Endothelial cell of umbilical vein (primary cell): ENCODE measurements around the gene NKIRAS1. TPM values are rescaled to one million over a fixed set of nuclear protein-coding genes. Genes with fewer than 3 reads are reported as not detected.
"Not testable (repeated sequence)": the region's sequence is repeated elsewhere in the genome, so short reads cannot be mapped to it uniquely, and the experiment has no call there.

Source experiments
- BruUV-seq: library from RNA; stranded (reverse); fragments of 400-500 nt; replicated peaks from 2 replicates; lab custom pipeline; 2021; lab: Mats Ljungman, UMichigan
- CTCF ChIA-PET: fragments of 300-600, 350-600 bp; sonication (Branson Sonifier 250); formaldehyde crosslinking; loops from one replicate; lab custom pipeline; 2021; ENCODE audit warnings: antibody characterized with exemption, inconsistent platforms; lab: Charles Lee
- POLR2A ChIA-PET: fragments of 300-600, 350-600 bp; sonication (Branson Sonifier 250); formaldehyde crosslinking; loops from one replicate; lab custom pipeline; 2021; ENCODE audit warnings: antibody characterized with exemption, inconsistent platforms; lab: Charles Lee
- DNase-seq: peaks from one replicate; pipeline ENCODE4 v3.0.0-alpha.2; 2011; ENCODE audit warnings: low read depth, low spot score
- FAIRE-seq: peaks from 2 replicates; lab custom pipeline; 2011; peaks lifted over from hg19 to GRCh38; lab: Jason Lieb, UNC
- H2AFZ ChIP-seq: 2 replicates; pipeline ENCODE4 v1.6.0; 2012; ENCODE audit warnings: low read depth, low read length, control low read depth, inconsistent platforms
- H3K27ac ChIP-seq: 2 replicates; pipeline ENCODE4 v1.5.1; 2011; ENCODE audit warnings: low read depth, mild to moderate bottlenecking, control low read depth, low read length, moderate library complexity; ENCODE audit not compliant: insufficient read depth
- H3K27me3 ChIP-seq, 2 experiments: 2 replicates each; pipeline versions ENCODE4 v1.6.0 to v1.6.1; 2011; ENCODE audit warnings: low read length in 2 of 2, mixed read lengths in 1 of 2; ENCODE audit not compliant: control insufficient read depth in 2 of 2, insufficient read depth in 2 of 2
- H3K36me3 ChIP-seq, 2 experiments: 2 replicates in 1 of 2; 3 replicates in 1 of 2; pipeline ENCODE4 v1.5.1; 2011; ENCODE audit warnings: low read length in 2 of 2, mild to moderate bottlenecking in 1 of 2, moderate library complexity in 1 of 2; ENCODE audit not compliant: control insufficient read depth in 2 of 2, insufficient read depth in 2 of 2; ENCODE audit errors: extremely low read depth in 1 of 2
- H3K4me1 ChIP-seq: 3 replicates; pipeline ENCODE4 v1.5.1; 2011; ENCODE audit warnings: mild to moderate bottlenecking, low read length; ENCODE audit not compliant: control insufficient read depth, insufficient read depth; ENCODE audit errors: extremely low read depth
- H3K4me2 ChIP-seq: 2 replicates; pipeline ENCODE4 v1.6.1; 2011; ENCODE audit warnings: low read length, control low read depth, mixed read lengths; ENCODE audit not compliant: insufficient read depth
- H3K4me3 ChIP-seq, 3 experiments: fragments of 200-600 bp in 1 of 3; sonication (generic), shearing (Covaris generic) in 1 of 3; replicated peaks in 1 of 3; 2 replicates each; pipeline ENCODE4 v1.5.1; 2011 to 2016; ENCODE audit warnings: control low read depth in 3 of 3, low read length in 3 of 3, mild to moderate bottlenecking in 2 of 3, inconsistent platforms in 1 of 3, low read depth in 1 of 3, moderate library complexity in 1 of 3; ENCODE audit not compliant: insufficient read depth in 1 of 3
- H3K79me2 ChIP-seq: 2 replicates; pipeline ENCODE4 v1.6.0; 2012; ENCODE audit warnings: low read length, inconsistent platforms; ENCODE audit not compliant: control insufficient read depth, insufficient read depth
- H3K9ac ChIP-seq: replicated peaks from 2 replicates; pipeline ENCODE3; 2011; ENCODE audit warnings: low read length, control low read depth; ENCODE audit not compliant: insufficient read depth; ENCODE audit errors: extremely low read depth
- H3K9me1 ChIP-seq: replicated peaks from 3 replicates; pipeline ENCODE4 v1.6.0; 2011; ENCODE audit warnings: mild to moderate bottlenecking, low read length; ENCODE audit not compliant: control insufficient read depth, insufficient read depth; ENCODE audit errors: extremely low read depth
- H3K9me3 ChIP-seq: replicated peaks from 2 replicates; pipeline ENCODE4 v1.5.1; 2012; ENCODE audit warnings: low read length, inconsistent platforms; ENCODE audit not compliant: control insufficient read depth, insufficient read depth
- H4K20me1 ChIP-seq: replicated peaks from 2 replicates; pipeline ENCODE3; 2011; ENCODE audit warnings: mild to moderate bottlenecking, low read length; ENCODE audit not compliant: control insufficient read depth, insufficient read depth; ENCODE audit errors: extremely low read depth
- EZH2 ChIP-seq: IDR thresholded peaks from 2 replicates; pipeline ENCODE4 v1.6.1; 2012; ENCODE audit warnings: borderline replicate concordance, low read depth, mild to moderate bottlenecking, moderate library complexity, low read length, inconsistent platforms; ENCODE audit not compliant: severe bottlenecking
- FOS ChIP-seq: IDR thresholded peaks from 2 replicates; pipeline ENCODE4 v1.6.1; 2011; ENCODE audit warnings: mild to moderate bottlenecking, low read length, moderate library complexity, borderline replicate concordance; ENCODE audit not compliant: insufficient read depth
- GATA2 ChIP-seq: IDR thresholded peaks from 2 replicates; pipeline ENCODE4 v1.7.0; 2011; ENCODE audit warnings: low read depth, mild to moderate bottlenecking, moderate library complexity, mixed read lengths, low read length; ENCODE audit not compliant: insufficient read length, insufficient read depth
- JUN ChIP-seq: IDR thresholded peaks from 2 replicates; pipeline ENCODE4 v1.6.1; 2011; ENCODE audit warnings: borderline replicate concordance, low read depth; ENCODE audit not compliant: insufficient read length, insufficient read depth
- MYC ChIP-seq: IDR thresholded peaks from one replicate; pipeline ENCODE4 v1.6.1; 2011; ENCODE audit warnings: mild to moderate bottlenecking, low read depth, low read length
- POLR2A ChIP-seq: IDR thresholded peaks from 2 replicates; pipeline ENCODE4 v1.6.1; 2012; ENCODE audit warnings: low read depth, mild to moderate bottlenecking, control low read depth, low read length
- POLR2AphosphoS5 ChIP-seq: IDR thresholded peaks from 2 replicates; pipeline ENCODE4 v1.6.1; 2012; ENCODE audit warnings: low read depth, mild to moderate bottlenecking, control low read depth, low read length, moderate library complexity; ENCODE audit not compliant: insufficient read depth
- dilution Hi-C: fragments of 300-500 bp; cut with MboI; formaldehyde crosslinking; loops from one replicate; pipeline ENCODE4 v1.15.0; 2019; ENCODE audit warnings: low sequenced_read_pairs; ENCODE audit not compliant: extremely low pct_ligation_motif_present
- intact Hi-C: fragments of 100-400 bp; cut with micrococcal nuclease; formaldehyde crosslinking; loops from one replicate; pipeline ENCODE4 v1.10.0; 2022
- polyA plus RNA-seq, 4 experiments: library from polyadenylated mRNA; depleted of rRNA in 3 of 4; stranded (reverse) in 3 of 4; unstranded in 1 of 4; fragments of >200 nt; gene quantifications; 2 replicates each; pipeline versions ENCODE4 v1.2.1 to v1.2.3, GENCODE V29; 2011 to 2012; ENCODE audit warnings: missing spikeins in 1 of 4
- total RNA-seq: library from RNA; stranded (reverse); gene quantifications from 2 replicates; pipeline ENCODE4 v1.2.3, GENCODE V29; 2021
- TF ChIP-seq, protein P1 (sequence below): IDR thresholded peaks from 2 replicates; pipeline ENCODE4 v1.6.1; 2011; ENCODE audit not compliant: insufficient read depth, insufficient read length

NKIRAS1 gene
- total and polyA plus RNA-seq, 2 donors (not counting 3 experiments of a cell fraction or from before 2014, with no cell fraction given), result 2.2 to 2.9 TPM

- ChIA-PET POLR2A (interaction anchor here (1.3 kb wide), 1 partner anchor 43 kb away, joined by 6 read pairs; the partner anchor contains the start of genes NKIRAS1 and RPL15), CTCF (interaction anchor here (1.5 to 2.3 kb wide), 3 partner anchors 15 to 40 kb away, joined by 4 to 13 read pairs (median 6); no protein-coding TSS in a partner anchor)
These were observed 42.8 kb downstream of the NKIRAS1 start for GRCh38 chr3:23873941-23874340.

GRCh38 chr3:23872330-23872729, 44.5 kb downstream of the NKIRAS1 start:
- no TSS peak for BruUV-seq
- no peak overlapping the region for H3K4me3 ChIP-seq
- no peak for FAIRE-seq
- intact Hi-C loops, result no loop called here
- H3K36me3 ChIP-seq, result no peaks in the 10 kb centered on the region
- no peaks in the 10 kb centered on the region for H3K9me3 ChIP-seq
- no peaks in the 10 kb centered on the region for H3K9me1 ChIP-seq
- TF ChIP-seq GATA2 (no peak), EZH2 (no peak), FOS (no peak)
- peaks cover 3% of the 10 kb centered on the region for H4K20me1 ChIP-seq
- H3K4me2 ChIP-seq, result no peak overlapping the region
- no peaks in the 10 kb centered on the region for H3K27me3 ChIP-seq
- dilution Hi-C loops, result no loop called here
- H3K4me1 ChIP-seq, result peaks cover 27% of the 10 kb centered on the region
- peaks cover 41% of the 10 kb centered on the region for H3K79me2 ChIP-seq
- no peak overlapping the region for H3K27ac ChIP-seq
- no peak for DNase-seq
- POLR2A ChIA-PET, result no interaction called here
- CTCF ChIA-PET, result no interaction called here
- H2AFZ ChIP-seq, result no peak overlapping the region
- H3K9ac ChIP-seq, result no peak overlapping the region

More at GRCh38 chr3:23873941-23874340, 42.8 kb downstream of the NKIRAS1 start:
- no TSS peak for BruUV-seq
- H3K79me2 ChIP-seq, result peaks cover 36% of the 10 kb centered on the region
- H3K9ac ChIP-seq, result no peak overlapping the region
- H3K27ac ChIP-seq, result no peak overlapping the region
- intact Hi-C loops, result loop anchor here (2.0 kb wide), 2 partner anchors 43 to 67 kb away; partner anchors contain the start of genes NKIRAS1 and RPL15
- H2AFZ ChIP-seq, result no peak overlapping the region
- H4K20me1 ChIP-seq, result peaks cover 6% of the 10 kb centered on the region
- dilution Hi-C loops, result no loop called here
- FAIRE-seq (no peak), DNase-seq (peak; percentile 55)
- H3K4me2 ChIP-seq, result no peak overlapping the region
- no peak for TF ChIP-seq JUN
- TF ChIP-seq POLR2A, result no peak
- no peak for TF ChIP-seq MYC
- no peak for TF ChIP-seq EZH2
- TF ChIP-seq, protein P1, sequence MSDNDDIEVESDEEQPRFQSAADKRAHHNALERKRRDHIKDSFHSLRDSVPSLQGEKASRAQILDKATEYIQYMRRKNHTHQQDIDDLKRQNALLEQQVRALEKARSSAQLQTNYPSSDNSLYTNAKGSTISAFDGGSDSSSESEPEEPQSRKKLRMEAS, result no peak
- no peak for TF ChIP-seq POLR2AphosphoS5
- H3K27me3 ChIP-seq, result no peaks in the 10 kb centered on the region
- no peaks in the 10 kb centered on the region for H3K9me1 ChIP-seq
- H3K4me3 ChIP-seq, result no peak overlapping the region
- H3K36me3 ChIP-seq, result no peaks in the 10 kb centered on the region
- H3K9me3 ChIP-seq, result no peaks in the 10 kb centered on the region
- peaks cover 32% of the 10 kb centered on the region for H3K4me1 ChIP-seq

DNA sequence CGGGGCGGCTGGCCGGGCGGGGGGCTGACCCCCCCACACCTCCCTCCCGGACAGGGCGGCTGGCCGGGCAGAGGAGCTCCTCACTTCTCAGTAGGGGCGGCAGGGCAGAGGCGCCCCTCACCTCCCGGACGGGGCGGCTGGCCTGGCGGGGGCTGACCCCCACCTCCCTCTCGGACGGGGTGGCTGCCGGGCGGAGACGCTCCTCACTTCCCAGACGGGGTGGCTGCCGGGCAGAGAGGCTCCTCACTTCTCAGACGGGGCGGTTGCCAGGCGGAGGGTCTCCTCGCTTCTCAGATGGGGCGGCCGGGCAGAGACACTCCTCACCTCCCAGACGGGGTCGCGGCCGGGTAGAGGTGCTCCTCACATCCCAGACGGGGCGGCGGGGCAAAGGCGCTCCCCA, 45.4 kb downstream of the NKIRAS1 start:
- POLR2A ChIA-PET, dilution Hi-C loops, H3K4me3 ChIP-seq, FAIRE-seq, CTCF ChIA-PET, H3K9me1 ChIP-seq, H3K4me2 ChIP-seq, H3K9me3 ChIP-seq, H3K9ac ChIP-seq, H3K27me3 ChIP-seq, intact Hi-C loops, BruUV-seq, DNase-seq, H2AFZ ChIP-seq, H3K36me3 ChIP-seq, H4K20me1 ChIP-seq, H3K27ac ChIP-seq: not testable (repeated sequence)
- Histone ChIP-seq H3K4me1 (peaks cover 27% of the 10 kb centered on the region), H3K79me2 (peaks cover 42% of the 10 kb centered on the region)
